SIG-M5 treated with dmso at 0.1 percent for 504 hours (cell line): ENCODE measurements around the gene ORC6.
A peak's percentile ranks its signal among the peaks of the same experiment; 100 is the strongest.
"Not testable (repeated sequence)": the region's sequence is repeated elsewhere in the genome, so short reads cannot be mapped to it uniquely, and the experiment has no call there.

Experiments used
- DNase-seq: peaks from one replicate; lab custom pipeline; 2025; ENCODE audit not compliant: unreplicated experiment; lab: John Stamatoyannopoulos, UW

Gene ORC6, protein sequence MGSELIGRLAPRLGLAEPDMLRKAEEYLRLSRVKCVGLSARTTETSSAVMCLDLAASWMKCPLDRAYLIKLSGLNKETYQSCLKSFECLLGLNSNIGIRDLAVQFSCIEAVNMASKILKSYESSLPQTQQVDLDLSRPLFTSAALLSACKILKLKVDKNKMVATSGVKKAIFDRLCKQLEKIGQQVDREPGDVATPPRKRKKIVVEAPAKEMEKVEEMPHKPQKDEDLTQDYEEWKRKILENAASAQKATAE

GRCh38 chr16:46689365-46690280 lies at the start of gene ORC6:
ORC6 (plus strand) TSS chr16:46689659; CDS start chr16:46689706, 47 bp downstream.
- peak; percentile 90 for DNase-seq

GRCh38 chr16:46648656-46649055 lies 40.8 kb upstream of the ORC6 start:
- DNase-seq, result no peak

DNA sequence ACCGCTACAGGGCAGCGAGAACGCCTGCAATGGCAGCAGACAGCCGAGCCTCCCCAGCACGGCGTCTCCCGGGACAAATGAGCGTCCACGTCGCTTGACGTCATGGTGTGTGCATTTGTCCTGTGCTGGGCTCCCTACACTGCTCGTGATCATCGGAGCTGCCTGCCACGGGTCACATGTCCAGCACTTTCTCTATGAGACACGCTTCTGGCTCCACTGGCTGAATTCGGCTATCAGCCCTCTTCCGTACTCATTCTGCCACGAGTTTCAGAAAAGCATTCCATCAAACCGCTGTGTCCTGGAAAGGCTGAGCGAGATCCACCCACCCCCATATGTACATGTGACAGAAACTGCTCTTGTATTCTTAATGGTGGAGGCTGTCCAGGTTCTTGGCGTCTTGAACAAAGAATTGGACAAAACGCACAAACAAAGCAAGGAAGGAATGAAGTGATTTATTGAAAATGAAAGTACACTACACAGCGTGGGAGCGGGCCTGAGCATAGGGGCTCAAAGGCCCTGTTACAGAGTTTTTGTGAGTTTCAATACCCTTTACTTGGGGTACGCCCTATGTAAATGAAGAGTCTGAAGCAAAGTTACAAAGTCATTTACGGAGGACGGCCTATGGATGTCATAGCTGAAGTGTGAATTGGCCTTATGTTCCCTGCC lies 39.7 kb upstream of the ORC6 start:
- no peak for DNase-seq

DNA sequence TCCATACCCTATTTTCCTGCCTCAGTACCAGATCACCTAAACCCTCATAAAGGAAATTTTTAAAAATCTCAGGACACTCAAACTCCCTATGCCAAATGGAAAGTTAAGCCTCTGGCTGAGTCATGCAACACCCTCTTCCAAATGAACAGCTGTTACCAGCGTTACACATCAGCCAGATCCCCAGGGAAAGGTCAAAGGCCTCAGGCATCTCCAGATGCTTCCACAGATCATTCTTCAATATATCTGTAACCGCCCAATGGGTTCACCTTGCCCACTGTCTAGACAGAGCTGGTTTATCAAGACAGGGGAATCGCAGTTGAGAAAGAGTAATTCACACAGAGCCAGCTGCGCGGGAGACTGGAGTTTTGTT lies 39.2 kb upstream of the ORC6 start:
- DNase-seq, result no peak

- no peak for DNase-seq
Measured at GRCh38 chr16:46651305-46651704, 38.2 kb upstream of the ORC6 start.

- DNase-seq, result peak; percentile 97
Measured at GRCh38 chr16:46658925-46659324, 30.5 kb upstream of the ORC6 start.

GRCh38 chr16:46662123-46662522 lies 27.3 kb upstream of the ORC6 start:
- no peak for DNase-seq

DNA sequence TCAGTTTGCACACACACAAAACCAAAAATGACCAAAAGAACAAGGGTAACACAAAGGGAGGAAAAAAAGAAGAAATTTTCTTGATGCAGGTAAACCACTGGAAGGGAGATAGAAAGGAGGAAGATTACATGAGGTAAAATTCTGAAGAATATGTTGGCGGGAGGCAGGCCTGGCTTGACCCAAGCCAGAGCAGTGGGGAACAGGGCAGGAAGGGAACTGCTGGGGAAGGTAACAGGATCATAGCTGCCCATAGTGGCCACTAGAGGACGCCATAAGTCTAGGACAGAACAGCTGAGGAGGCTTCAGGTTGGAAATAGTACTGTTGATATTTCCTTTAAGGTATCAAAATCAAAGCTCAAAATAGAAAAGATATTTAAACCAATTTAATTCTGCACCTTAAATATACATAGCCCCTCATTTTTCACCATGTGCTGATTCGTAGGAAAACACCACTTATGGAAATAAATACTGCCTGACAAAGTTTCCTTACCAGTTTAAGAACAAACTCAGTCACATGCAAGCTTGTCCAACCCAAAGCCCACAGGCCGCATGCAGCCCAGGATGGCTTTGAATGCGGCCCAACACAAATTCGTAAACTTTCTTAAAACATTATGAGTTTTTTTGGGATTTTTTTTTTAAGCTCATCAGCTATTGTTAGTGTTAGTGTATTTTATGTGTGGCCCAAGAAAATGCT lies 16.0 kb upstream of the ORC6 start:
- DNase-seq, result peak; percentile 65

DNA sequence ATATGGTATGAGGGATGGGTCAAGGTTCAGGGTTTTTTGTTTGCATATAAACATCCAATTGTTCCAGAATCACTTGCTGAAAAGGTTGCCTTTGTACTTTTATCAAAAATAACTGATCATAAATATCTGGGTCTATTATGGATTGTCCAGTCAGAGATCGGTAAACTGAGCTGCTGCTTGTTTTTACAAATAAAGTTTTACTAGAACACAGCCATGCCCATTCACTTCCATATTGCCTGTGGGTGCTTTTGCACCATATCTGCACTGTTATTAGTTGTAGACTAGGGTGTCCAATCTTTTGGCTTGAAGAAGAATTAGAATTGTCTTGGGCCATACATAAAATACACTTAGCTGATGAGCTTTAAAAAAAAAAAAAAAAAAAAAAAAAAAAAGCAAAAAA lies 11.5 kb upstream of the ORC6 start:
- DNase-seq, result not testable (repeated sequence)

- not testable (repeated sequence) for DNase-seq
Measured at GRCh38 chr16:46681867-46682266, 7.6 kb upstream of the ORC6 start.

DNA sequence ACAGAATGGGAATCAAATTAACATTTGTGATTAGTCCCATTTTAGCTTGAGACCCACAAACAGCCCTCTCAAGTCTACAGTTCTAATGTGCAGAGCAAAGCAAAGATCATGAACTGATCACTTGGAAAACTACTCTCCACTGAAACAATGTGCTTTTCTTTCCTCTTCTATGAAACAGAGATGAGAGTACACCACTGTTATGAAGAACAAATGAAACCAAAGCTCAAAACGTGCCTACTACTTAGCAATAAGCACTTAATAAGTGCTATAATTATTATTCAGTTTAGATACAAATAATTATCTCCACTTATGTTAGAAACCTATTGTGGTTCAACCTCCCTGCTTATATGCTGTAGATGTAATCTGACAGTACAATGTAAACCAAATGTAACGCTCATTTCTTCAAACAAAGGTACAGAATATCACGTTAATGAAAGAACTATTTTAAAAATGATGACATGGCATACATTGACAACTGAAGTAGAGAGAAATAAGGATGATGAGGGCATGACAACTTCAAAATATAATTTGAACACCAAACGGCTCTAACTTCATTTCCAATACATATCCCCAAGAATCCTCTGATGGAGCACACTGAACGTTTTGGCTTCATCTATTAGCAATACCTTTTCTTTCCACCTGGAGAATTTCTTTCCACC lies 2.5 kb upstream of the ORC6 start:
- DNase-seq, result no peak

DNA sequence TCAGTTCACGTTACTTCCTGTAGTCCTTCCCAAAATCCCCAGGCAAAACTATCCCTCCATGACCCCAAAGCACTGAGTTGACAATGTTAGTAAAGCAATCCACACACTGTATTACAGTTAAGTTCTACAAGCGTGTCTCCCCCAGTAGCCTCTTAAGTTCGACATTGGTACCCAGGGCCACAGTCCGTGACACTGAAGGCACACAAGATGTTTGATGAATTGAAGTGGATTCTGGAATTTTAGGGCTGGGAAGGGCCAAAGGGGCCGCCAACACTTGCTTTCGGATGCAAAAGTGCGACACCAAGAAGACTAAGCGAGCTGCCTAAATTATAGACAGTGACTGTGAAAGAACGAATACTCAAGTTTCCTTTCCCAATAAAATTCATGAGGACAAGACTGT lies 2.0 kb upstream of the ORC6 start:
- no peak for DNase-seq

GRCh38 chr16:46688101-46688653 lies 1.3 kb upstream of the ORC6 start:
- peak; percentile 73 for DNase-seq

DNA sequence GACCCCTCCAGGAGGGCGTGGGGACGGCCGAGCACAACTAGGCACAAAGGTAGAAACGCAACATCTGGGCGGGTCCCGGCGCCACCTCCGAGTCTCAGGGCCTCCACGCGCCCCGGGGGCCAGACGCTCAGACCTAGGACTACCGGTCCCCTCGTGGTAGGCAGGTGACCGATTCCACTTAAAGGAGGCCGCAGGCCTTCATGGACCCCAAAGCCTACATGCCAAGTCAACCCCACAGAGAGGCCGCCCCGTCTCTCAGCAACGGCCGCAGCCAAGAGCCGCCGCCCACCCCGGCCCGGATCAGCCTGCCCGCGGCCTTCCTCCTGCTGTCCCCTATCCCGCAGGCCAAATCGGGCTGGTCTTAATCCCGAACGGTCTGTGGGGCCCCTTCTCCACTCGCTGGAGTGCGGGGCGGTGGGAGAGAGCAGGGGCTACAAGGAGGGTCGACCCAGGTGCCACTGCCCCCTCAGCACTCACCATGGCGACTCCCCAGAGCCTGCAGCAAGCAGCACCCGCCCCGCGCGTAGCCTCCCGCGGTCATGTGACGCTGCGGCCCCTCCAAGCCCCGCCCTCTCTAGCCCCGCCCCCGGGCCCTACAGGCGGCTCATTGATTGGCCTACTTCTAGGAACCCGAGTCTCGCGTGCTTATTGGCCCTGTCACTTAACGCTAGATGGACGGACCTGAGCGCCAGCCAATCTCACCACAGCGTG lies 650 bp upstream of the ORC6 start, which contains the start of gene VPS35:
Gene VPS35, minus strand, starts transcription at position 525 of the 711 bp plus-strand sequence. Its CDS starts 45 bp downstream, at position 480.
- peak; percentile 96 for DNase-seq

GRCh38 chr16:46690281-46691178 lies 1.1 kb downstream of the ORC6 start:
- DNase-seq, result peak; percentile 45

GRCh38 chr16:46691726-46692125 lies 2.3 kb downstream of the ORC6 start:
- no peak for DNase-seq

GRCh38 chr16:46693598-46693997 lies 4.1 kb downstream of the ORC6 start:
- DNase-seq, result no peak

GRCh38 chr16:46695937-46696336 lies 6.5 kb downstream of the ORC6 start:
- no peak for DNase-seq

GRCh38 chr16:46696957-46697356 lies 7.5 kb downstream of the ORC6 start:
- no peak for DNase-seq
